ENCODE data around the gene TMED4.

- TF ChIP-seq POLR2A (IDR thresholded peaks at IDR 0.05; ENCODE audit: low read length) (no peak), GATA1 (IDR thresholded peaks at IDR 0.05; ENCODE audit: low read depth, low read length) (no peak)
Measured at GRCh38 chr7:44609829-44610228, 27.8 kb upstream of the TMED4 start.

All from erythroblast (primary cell).